Sigmoid colon (tissue), 7 donors: ENCODE measurements around the gene NTPCR. TPM values are rescaled to one million over a fixed set of nuclear protein-coding genes. Genes with fewer than 3 reads are reported as not detected.

ENCODE experiments used
- DNase-seq: peaks from one replicate; pipeline ENCODE4 v3.0.0-alpha.2; 2019
- H3K27ac ChIP-seq, 4 donors: fragments of 200-600 bp; sonication (generic); one replicate each; pipeline ENCODE4 v1.5.1; 2016 to 2019; ENCODE audit warnings: mild to moderate bottlenecking in 1 of 4
- H3K27me3 ChIP-seq, 3 donors: fragments of 200-600 bp; sonication (generic); one replicate each; pipeline ENCODE4 v1.5.1; 2019; ENCODE audit warnings: mild to moderate bottlenecking in 1 of 3
- H3K36me3 ChIP-seq, 4 donors: fragments of 200-600 bp; sonication (generic); one replicate each; pipeline ENCODE4 v1.5.1; 2016 to 2019
- H3K4me1 ChIP-seq, 4 donors: fragments of 200-600 bp; sonication (generic); one replicate each; pipeline ENCODE4 v1.5.1; 2017 to 2019
- H3K4me3 ChIP-seq, 4 donors: fragments of 200-600 bp; sonication (generic); one replicate each; pipeline ENCODE4 v1.5.1; 2017 to 2019; ENCODE audit warnings: mild to moderate bottlenecking in 2 of 4, moderate library complexity in 1 of 4
- H3K9me3 ChIP-seq, 4 donors: fragments of 200-600 bp in 3 of 4; sonication (generic) in 3 of 4; one replicate each; pipeline versions ENCODE4 v1.5.1 to v1.6.1; 2013 to 2019
- EP300 ChIP-seq, 4 donors: sonication (generic); formaldehyde crosslinking; IDR thresholded peaks; one replicate each; pipeline ENCODE4 v1.6.1; 2017; ENCODE audit warnings: antibody characterized with exemption in 4 of 4
- POLR2A ChIP-seq, 2 donors: fragments of 450-650 bp; IDR thresholded peaks; one replicate each; pipeline ENCODE4 v1.6.1; 2016; ENCODE audit warnings: antibody characterized with exemption in 2 of 2, mild to moderate bottlenecking in 2 of 2, moderate library complexity in 2 of 2
- POLR2AphosphoS5 ChIP-seq, 4 donors: sonication (generic); formaldehyde crosslinking; IDR thresholded peaks; one replicate each; pipeline ENCODE4 v1.6.1; 2017; ENCODE audit warnings: antibody characterized with exemption in 4 of 4
- WGBS, 2 donors: extraction: QIAGEN DNeasy Blood & Tissue Kit; methylation state at CpG; one replicate each; pipeline ENCODE4 v1.1.7; 2013; 5-methylcytosine and 5-hydroxymethylcytosine counted together
- intact Hi-C: fragments of 100-400 bp; cut with DNase I; formaldehyde crosslinking; loops from one replicate; pipeline ENCODE4 v1.15.1; 2023
- polyA plus RNA-seq, 3 donors: library from polyadenylated mRNA; stranded (reverse); fragments of 200-250 nt; gene quantifications; one replicate each; pipeline ENCODE4 v1.2.3, GENCODE V29; 2013
- total RNA-seq, 4 donors: library from RNA; depleted of rRNA; stranded (reverse); fragments of >200 nt; gene quantifications; one replicate each; pipeline ENCODE4 v1.1.0, GENCODE V29; 2016
- TF ChIP-seq, protein P1 (sequence below), 4 experiments: fragments of 450-650 bp in 3 of 4; fragments of 200-600 bp in 1 of 4; IDR thresholded peaks; one replicate each; pipeline ENCODE4 v1.5.1; 2016 to 2019; ENCODE audit warnings: antibody characterized with exemption in 4 of 4, mild to moderate bottlenecking in 3 of 4, moderate library complexity in 2 of 4
- donor health status: healthy with polysubstance abuse.
- donor health status: Bipolar disorder and iron deficiency.
- donor health status: healthy.

The NTPCR gene
- total and polyA plus RNA-seq, 7 donors: 20.5 to 100 (median 43.2) TPM

DNA sequence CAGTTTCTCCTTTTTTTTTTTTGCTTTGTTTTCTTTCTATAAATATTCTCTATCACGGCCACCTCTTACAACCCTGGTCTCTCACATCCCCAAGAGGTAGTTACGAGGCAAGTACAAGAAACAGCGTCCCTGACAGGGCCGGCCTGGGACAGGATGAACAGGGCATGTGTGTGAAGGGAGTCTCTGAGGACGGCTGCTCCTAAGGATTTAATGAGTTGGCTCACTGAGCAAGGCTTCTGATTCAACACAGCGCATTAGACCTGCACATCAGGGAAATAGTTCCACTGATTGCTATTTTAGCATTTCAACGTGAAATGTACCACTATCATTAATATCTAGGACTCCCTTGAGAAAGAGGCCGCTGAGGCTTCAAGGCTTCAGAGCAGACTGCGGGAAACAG, 54.0 kb downstream of the NTPCR start:
- WGBS, 2 donors: 92 to 96% methylated on average over 9 of the region's 9 CpGs
- Histone ChIP-seq H3K27ac (no peak overlapping the region), H3K27me3 (no peaks in the 10 kb centered on the region), H3K4me3 (no peak overlapping the region), H3K9me3 (no peaks in the 10 kb centered on the region), H3K4me1 (no peaks in the 10 kb centered on the region), H3K36me3 (no peaks in the 10 kb centered on the region)
- no peak for DNase-seq
- intact Hi-C loops: no loop called here
- TF ChIP-seq POLR2AphosphoS5 (IDR thresholded peaks at IDR 0.05): no peak
- no peak for TF ChIP-seq EP300 (IDR thresholded peaks at IDR 0.05)
- TF ChIP-seq, protein P1, sequence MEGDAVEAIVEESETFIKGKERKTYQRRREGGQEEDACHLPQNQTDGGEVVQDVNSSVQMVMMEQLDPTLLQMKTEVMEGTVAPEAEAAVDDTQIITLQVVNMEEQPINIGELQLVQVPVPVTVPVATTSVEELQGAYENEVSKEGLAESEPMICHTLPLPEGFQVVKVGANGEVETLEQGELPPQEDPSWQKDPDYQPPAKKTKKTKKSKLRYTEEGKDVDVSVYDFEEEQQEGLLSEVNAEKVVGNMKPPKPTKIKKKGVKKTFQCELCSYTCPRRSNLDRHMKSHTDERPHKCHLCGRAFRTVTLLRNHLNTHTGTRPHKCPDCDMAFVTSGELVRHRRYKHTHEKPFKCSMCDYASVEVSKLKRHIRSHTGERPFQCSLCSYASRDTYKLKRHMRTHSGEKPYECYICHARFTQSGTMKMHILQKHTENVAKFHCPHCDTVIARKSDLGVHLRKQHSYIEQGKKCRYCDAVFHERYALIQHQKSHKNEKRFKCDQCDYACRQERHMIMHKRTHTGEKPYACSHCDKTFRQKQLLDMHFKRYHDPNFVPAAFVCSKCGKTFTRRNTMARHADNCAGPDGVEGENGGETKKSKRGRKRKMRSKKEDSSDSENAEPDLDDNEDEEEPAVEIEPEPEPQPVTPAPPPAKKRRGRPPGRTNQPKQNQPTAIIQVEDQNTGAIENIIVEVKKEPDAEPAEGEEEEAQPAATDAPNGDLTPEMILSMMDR (IDR thresholded peaks at IDR 0.05): no peak
- TF ChIP-seq POLR2A (IDR thresholded peaks at IDR 0.05): no peak

DNA sequence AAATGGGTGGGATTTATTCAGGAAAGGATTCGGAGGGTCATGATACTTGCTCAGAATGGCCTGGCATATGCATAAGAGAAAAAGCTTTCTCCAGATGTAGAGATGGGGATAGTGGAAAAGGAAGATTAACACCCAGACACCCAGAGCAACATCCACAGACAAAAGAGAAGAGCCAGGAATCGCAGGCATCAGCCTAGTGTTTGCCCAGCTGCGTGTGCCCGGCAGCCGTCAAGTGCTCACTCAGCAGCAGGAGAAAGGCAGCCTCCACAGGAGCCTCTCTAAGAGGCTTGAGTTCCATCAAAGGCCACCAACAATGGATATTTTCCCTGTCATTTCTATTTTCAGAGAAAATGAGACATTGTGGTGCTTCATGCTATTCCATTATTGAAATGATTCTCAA, 54.7 kb downstream of the NTPCR start:
- Histone ChIP-seq H3K27ac (no peak overlapping the region), H3K27me3 (no peaks in the 10 kb centered on the region), H3K9me3 (no peaks in the 10 kb centered on the region), H3K36me3 (no peaks in the 10 kb centered on the region), H3K4me3 (no peak overlapping the region), H3K4me1 (no peaks in the 10 kb centered on the region)
- TF ChIP-seq EP300 (IDR thresholded peaks at IDR 0.05): no peak
- TF ChIP-seq POLR2AphosphoS5 (IDR thresholded peaks at IDR 0.05): no peak
- TF ChIP-seq POLR2A (IDR thresholded peaks at IDR 0.05): no peak
- TF ChIP-seq, protein P1 (IDR thresholded peaks at IDR 0.05): no peak
- 93 to 97% methylated on average over 5 of the region's 5 CpGs for WGBS, 2 donors
- no peak for DNase-seq
- intact Hi-C loops: no loop called here

DNA sequence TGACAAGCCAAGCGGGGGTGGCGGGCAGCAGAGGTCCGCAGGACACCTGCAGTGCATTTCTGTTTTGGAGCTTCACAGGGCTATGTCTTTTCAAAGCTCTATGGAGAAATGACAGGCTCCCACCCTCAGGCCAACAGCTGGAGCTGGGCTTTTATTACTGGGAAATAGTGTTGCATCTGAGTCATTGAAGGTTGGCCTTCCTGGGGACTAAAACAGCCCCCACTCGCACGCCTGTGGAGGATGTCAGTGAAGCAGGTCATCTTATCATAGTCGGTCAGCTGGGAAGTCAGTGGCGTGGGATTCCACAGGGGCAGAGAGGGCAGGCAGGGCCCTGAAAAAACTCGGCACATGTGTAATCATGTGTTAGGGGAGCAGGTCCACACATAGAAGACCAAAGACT, 55.3 kb downstream of the NTPCR start:
- TF ChIP-seq EP300 (IDR thresholded peaks at IDR 0.05) (no peak), POLR2AphosphoS5 (IDR thresholded peaks at IDR 0.05) (no peak), POLR2A (IDR thresholded peaks at IDR 0.05) (no peak)
- TF ChIP-seq, protein P1 (IDR thresholded peaks at IDR 0.05): no peak
- no peak overlapping the region for H3K27ac ChIP-seq
- intact Hi-C loops: no loop called here
- H3K9me3 ChIP-seq: no peaks in the 10 kb centered on the region
- no peak overlapping the region for H3K4me3 ChIP-seq
- H3K27me3 ChIP-seq: no peaks in the 10 kb centered on the region
- H3K36me3 ChIP-seq: no peaks in the 10 kb centered on the region
- DNase-seq: no peak
- 89 to 92% methylated on average over 8 of the region's 8 CpGs for WGBS, 2 donors
- H3K4me1 ChIP-seq: no peaks in the 10 kb centered on the region

DNA sequence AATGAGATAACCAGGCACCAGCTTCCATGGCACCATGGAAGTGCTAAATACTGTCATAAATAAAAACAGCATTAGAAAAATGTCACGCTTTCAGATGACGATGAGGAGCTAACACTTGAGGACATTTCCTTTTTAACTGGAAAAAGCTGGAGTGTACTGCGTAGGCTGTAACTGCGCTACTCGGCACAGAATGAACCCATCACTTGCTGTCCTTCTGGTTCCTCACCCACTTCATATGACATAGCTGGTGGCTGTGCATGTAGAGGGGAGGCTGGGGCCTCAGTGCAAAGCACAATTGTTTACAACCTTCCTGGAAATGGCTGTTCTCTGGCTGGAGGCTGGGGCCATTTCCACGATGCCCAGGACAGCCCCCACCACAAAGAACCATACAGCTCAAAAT, 55.7 kb downstream of the NTPCR start:
- no peak overlapping the region for H3K4me3 ChIP-seq
- intact Hi-C loops: no loop called here
- DNase-seq: no peak
- H3K4me1 ChIP-seq: no peaks in the 10 kb centered on the region
- 82 to 94% methylated on average over 6 of the region's 6 CpGs for WGBS, 2 donors
- no peaks in the 10 kb centered on the region for H3K36me3 ChIP-seq
- H3K9me3 ChIP-seq: no peaks in the 10 kb centered on the region
- no peak overlapping the region for H3K27ac ChIP-seq
- TF ChIP-seq POLR2A (IDR thresholded peaks at IDR 0.05): no peak
- TF ChIP-seq EP300 (IDR thresholded peaks at IDR 0.05): no peak
- TF ChIP-seq, protein P1 (IDR thresholded peaks at IDR 0.05): no peak
- TF ChIP-seq POLR2AphosphoS5 (IDR thresholded peaks at IDR 0.05): no peak
- no peaks in the 10 kb centered on the region for H3K27me3 ChIP-seq

DNA sequence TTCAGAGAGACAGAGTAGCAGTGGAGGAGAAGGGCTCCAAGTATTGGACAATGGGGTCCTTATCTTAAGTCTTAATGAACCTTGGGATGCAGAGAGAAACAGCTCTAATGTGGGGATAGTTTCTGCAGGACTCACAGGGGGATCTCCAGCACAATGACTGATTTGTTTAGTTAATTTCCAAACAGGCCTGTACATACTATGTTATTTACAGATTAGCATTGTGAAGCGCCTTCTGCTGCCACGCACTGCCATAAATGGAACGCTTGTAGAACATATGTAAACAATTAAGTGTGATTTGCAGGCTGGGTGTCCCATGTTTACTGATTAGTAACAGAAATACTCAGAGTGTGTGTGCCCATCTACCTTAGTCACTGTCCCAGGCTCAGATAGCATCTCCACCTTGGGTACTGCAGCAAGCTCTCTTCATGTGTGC, 56.1 kb downstream of the NTPCR start:
- Histone ChIP-seq H3K27ac (no peak overlapping the region), H3K27me3 (no peaks in the 10 kb centered on the region), H3K9me3 (no peaks in the 10 kb centered on the region), H3K36me3 (no peaks in the 10 kb centered on the region), H3K4me3 (no peak overlapping the region), H3K4me1 (no peaks in the 10 kb centered on the region)
- TF ChIP-seq, protein P1 (IDR thresholded peaks at IDR 0.05): no peak
- TF ChIP-seq POLR2A (IDR thresholded peaks at IDR 0.05) (no peak), POLR2AphosphoS5 (IDR thresholded peaks at IDR 0.05) (no peak), EP300 (IDR thresholded peaks at IDR 0.05) (no peak)
- 66 to 84% methylated on average over 3 of the region's 3 CpGs for WGBS, 2 donors
- DNase-seq: no peak
- intact Hi-C loops: no loop called here
